ENCODE measurements around the gene KCNJ14. TPM values are rescaled to one million over a fixed set of nuclear protein-coding genes. Genes with fewer than 3 reads are reported as not detected.

Gene KCNJ14
- total and polyA plus RNA-seq, 5 experiments from 2014 or later, result 0.39 to 2.9 (median 1.6) TPM; not detected in 1

- H3K9me3 Mint-ChIP-seq, result no peaks in the 10 kb centered on the region
- H3K4me1 Mint-ChIP-seq, result peaks cover 17 to 54% (median 45%) of the 10 kb centered on the region in 4 donors
- POLR2A ChIA-PET, result interaction anchor here (0.6 to 2.2 kb wide), 11 partner anchors 8 to 172 kb away, joined by 3 to 12 read pairs (median 6); partner anchors contain the start of genes LMTK3, RPL18 and SPHK2
- DNase-seq, result no peak
- peak; percentile 8 to 40 for ATAC-seq
- peak overlapping the region; percentile 62 to 88 (median 80) for H3K4me3 Mint-ChIP-seq
- no peaks in the 10 kb centered on the region for H3K36me3 Mint-ChIP-seq
- H3K27me3 Mint-ChIP-seq, result peaks cover 0 to 37% (median 9%) of the 10 kb centered on the region in 5 donors
- H3K27ac Mint-ChIP-seq, result peak overlapping the region in 2 of 10 donors; percentile 53 to 83
Measured at GRCh38 chr19:48493718-48494401, 38.5 kb downstream of the KCNJ14 start.

- Mint-ChIP-seq H3K27me3 (peaks cover 0 to 37% (median 9%) of the 10 kb centered on the region in 5 donors), H3K9me3 (no peaks in the 10 kb centered on the region), H3K36me3 (peaks cover 0 to 6% (median 0%) of the 10 kb centered on the region in 3 donors), H3K4me1 (peaks cover 18 to 49% (median 45%) of the 10 kb centered on the region in 4 donors), H3K4me3 (peak overlapping the region in 9 of 10 donors; percentile 10 to 88 (median 56)), H3K27ac (peak overlapping the region in 2 of 10 donors; percentile 7 to 50)
- DNase-seq (no peak), ATAC-seq (no peak)
- POLR2A ChIA-PET, result interaction anchor here (0.7 kb wide), 1 partner anchor 122 kb away, joined by 4 read pairs; no protein-coding TSS in a partner anchor
Measured at GRCh38 chr19:48495396-48495795, 40.0 kb downstream of the KCNJ14 start.

GRCh38 chr19:48496959-48497727 lies 41.8 kb downstream of the KCNJ14 start:
- H3K27ac Mint-ChIP-seq, result no peak overlapping the region
- DNase-seq, result no peak
- POLR2A ChIA-PET, result interaction anchor here (0.6 kb wide), 1 partner anchor 9 kb away, joined by 5 read pairs; no protein-coding TSS in a partner anchor

GRCh38 chr19:48497728-48498594 lies 42.6 kb downstream of the KCNJ14 start:
- Mint-ChIP-seq H3K27me3 (peaks cover 0 to 33% (median 9%) of the 10 kb centered on the region in 5 donors), H3K9me3 (no peaks in the 10 kb centered on the region), H3K4me3 (peak overlapping the region in 4 of 10 donors; percentile 6 to 72 (median 47)), H3K4me1 (peaks cover 12 to 47% (median 36%) of the 10 kb centered on the region in 4 donors), H3K27ac (no peak overlapping the region), H3K36me3 (peaks cover 0 to 7% (median 0%) of the 10 kb centered on the region in 3 donors)
- ATAC-seq (no peak), DNase-seq (no peak)
- POLR2A ChIA-PET, result no interaction called here

More at GRCh38 chr19:48496959-48497727, 41.8 kb downstream of the KCNJ14 start:
- ATAC-seq, result no peak
- Mint-ChIP-seq H3K4me1 (peaks cover 16 to 47% (median 42%) of the 10 kb centered on the region in 4 donors), H3K27me3 (peaks cover 0 to 37% (median 9%) of the 10 kb centered on the region in 5 donors), H3K36me3 (peaks cover 0 to 7% (median 0%) of the 10 kb centered on the region in 3 donors), H3K9me3 (no peaks in the 10 kb centered on the region), H3K4me3 (peak overlapping the region in 3 of 10 donors; percentile 31 to 68 (median 43))

- no peak for ATAC-seq
- POLR2A ChIA-PET, result interaction anchor here (0.6 kb wide), 1 partner anchor 59 kb away, joined by 6 read pairs; no protein-coding TSS in a partner anchor
Measured at GRCh38 chr19:48498595-48499311, 43.4 kb downstream of the KCNJ14 start.

GRCh38 chr19:48499316-48500090 lies 44.1 kb downstream of the KCNJ14 start:
- peaks cover 0 to 7% (median 0%) of the 10 kb centered on the region in 3 donors for H3K36me3 Mint-ChIP-seq
- peak overlapping the region in 2 of 10 donors; percentile 41 to 54 for H3K4me3 Mint-ChIP-seq
- POLR2A ChIA-PET, result interaction anchor here (0.6 kb wide), 1 partner anchor 59 kb away, joined by 6 read pairs; no protein-coding TSS in a partner anchor
- H3K9me3 Mint-ChIP-seq, result no peaks in the 10 kb centered on the region
- peaks cover 16 to 41% (median 32%) of the 10 kb centered on the region in 4 donors for H3K4me1 Mint-ChIP-seq
- H3K27me3 Mint-ChIP-seq, result peaks cover 0 to 27% (median 9%) of the 10 kb centered on the region in 5 donors
- DNase-seq (no peak), ATAC-seq (no peak)
- H3K27ac Mint-ChIP-seq, result peak overlapping the region in 2 of 10 donors; percentile 15 to 20

More at GRCh38 chr19:48498595-48499311, 43.4 kb downstream of the KCNJ14 start:
- no peak overlapping the region for H3K4me3 Mint-ChIP-seq
- H3K27me3 Mint-ChIP-seq, result peaks cover 0 to 33% (median 9%) of the 10 kb centered on the region in 5 donors
- H3K4me1 Mint-ChIP-seq, result peaks cover 15 to 46% (median 37%) of the 10 kb centered on the region in 4 donors
- no peak for DNase-seq
- H3K27ac Mint-ChIP-seq, result no peak overlapping the region
- H3K36me3 Mint-ChIP-seq, result peaks cover 0 to 7% (median 0%) of the 10 kb centered on the region in 3 donors
- H3K9me3 Mint-ChIP-seq, result no peaks in the 10 kb centered on the region

GRCh38 chr19:48500830-48501493 lies 45.6 kb downstream of the KCNJ14 start:
- no peak for ATAC-seq
- H3K9me3 Mint-ChIP-seq, result no peaks in the 10 kb centered on the region
- peaks cover 0 to 7% (median 0%) of the 10 kb centered on the region in 3 donors for H3K36me3 Mint-ChIP-seq
- H3K4me1 Mint-ChIP-seq, result peaks cover 16 to 35% (median 26%) of the 10 kb centered on the region in 4 donors
- H3K27ac Mint-ChIP-seq, result peak overlapping the region in 5 of 10 donors; percentile 29 to 92 (median 83)
- peak overlapping the region in 8 of 10 donors; percentile 60 to 91 (median 72) for H3K4me3 Mint-ChIP-seq
- POLR2A ChIA-PET, result interaction anchor here (1.6 kb wide), 1 partner anchor 11 kb away, joined by 4 read pairs; no protein-coding TSS in a partner anchor
- H3K27me3 Mint-ChIP-seq, result peaks cover 0 to 16% (median 4%) of the 10 kb centered on the region in 5 donors
- DNase-seq, result no peak

GRCh38 chr19:48501494-48502349 lies 46.3 kb downstream of the KCNJ14 start:
- peaks cover 17 to 35% (median 25%) of the 10 kb centered on the region in 4 donors for H3K4me1 Mint-ChIP-seq
- POLR2A ChIA-PET, result interaction anchor here (0.6 to 1.6 kb wide), 7 partner anchors 9 to 118 kb away, joined by 3 to 9 read pairs (median 4); partner anchors contain the start of gene SPHK2
- H3K4me3 Mint-ChIP-seq, result peak overlapping the region; percentile 60 to 91 (median 72)
- DNase-seq (peak in 9 of 10 donors; percentile 53 to 82 (median 56)), ATAC-seq (peak; percentile 66 to 72)
- peaks cover 0 to 7% (median 0%) of the 10 kb centered on the region in 3 donors for H3K36me3 Mint-ChIP-seq
- peaks cover 0 to 11% (median 4%) of the 10 kb centered on the region in 5 donors for H3K27me3 Mint-ChIP-seq
- no peaks in the 10 kb centered on the region for H3K9me3 Mint-ChIP-seq
- peak overlapping the region in 9 of 10 donors; percentile 20 to 92 (median 84) for H3K27ac Mint-ChIP-seq

- peak; percentile 73 to 83 for ATAC-seq
- Mint-ChIP-seq H3K36me3 (peaks cover 0 to 10% (median 0%) of the 10 kb centered on the region in 3 donors), H3K9me3 (no peaks in the 10 kb centered on the region), H3K27me3 (peaks cover 0 to 5% (median 3%) of the 10 kb centered on the region in 5 donors), H3K4me1 (peaks cover 14 to 33% (median 24%) of the 10 kb centered on the region in 4 donors), H3K27ac (peak overlapping the region in 8 of 10 donors; percentile 13 to 89 (median 64)), H3K4me3 (peak overlapping the region in 9 of 10 donors; percentile 12 to 91 (median 72))
- POLR2A ChIA-PET, result interaction anchor here (0.6 to 1.1 kb wide), 6 partner anchors 8 to 117 kb away, joined by 3 to 9 read pairs (median 5); partner anchors contain the start of gene SPHK2
- DNase-seq, result peak in 7 of 10 donors; percentile 71 to 89 (median 74)
Measured at GRCh38 chr19:48502350-48503018, 47.1 kb downstream of the KCNJ14 start.
